Ishikawa (cell line): ENCODE results near the gene SOBP.

Source experiments
- CEBPB ChIP-seq: IDR thresholded peaks from 2 replicates; pipeline ENCODE4 v1.6.1; 2012
- CREB1 ChIP-seq: IDR thresholded peaks from 2 replicates; pipeline ENCODE4 v1.6.1; 2012; ENCODE audit warnings: low read depth
- EGR1 ChIP-seq: IDR thresholded peaks from 2 replicates; pipeline ENCODE4 v1.6.1; 2012
- EP300 ChIP-seq: IDR thresholded peaks from 2 replicates; pipeline ENCODE4 v1.6.1; 2012; ENCODE audit warnings: borderline replicate concordance
- NFIC ChIP-seq: IDR thresholded peaks from 2 replicates; pipeline ENCODE4 v1.6.1; 2012
- RAD21 ChIP-seq: IDR thresholded peaks from 2 replicates; pipeline ENCODE4 v1.6.1; 2012; ENCODE audit warnings: low read depth
- REST ChIP-seq: IDR thresholded peaks from 2 replicates; pipeline ENCODE4 v1.6.1; 2012; ENCODE audit warnings: low read depth, mild to moderate bottlenecking
- TAF1 ChIP-seq: IDR thresholded peaks from 2 replicates; pipeline ENCODE4 v1.6.1; 2012; ENCODE audit warnings: low read depth, mild to moderate bottlenecking
- TCF12 ChIP-seq: IDR thresholded peaks from 2 replicates; pipeline ENCODE4 v1.6.1; 2012; ENCODE audit warnings: low read depth
- TEAD4 ChIP-seq: IDR thresholded peaks from 2 replicates; pipeline ENCODE4 v1.6.1; 2012
- USF1 ChIP-seq: IDR thresholded peaks from 2 replicates; pipeline ENCODE4 v1.6.1; 2012
- ZBTB7A ChIP-seq: IDR thresholded peaks from 2 replicates; pipeline ENCODE4 v1.6.1; 2012; ENCODE audit warnings: low read depth

DNA sequence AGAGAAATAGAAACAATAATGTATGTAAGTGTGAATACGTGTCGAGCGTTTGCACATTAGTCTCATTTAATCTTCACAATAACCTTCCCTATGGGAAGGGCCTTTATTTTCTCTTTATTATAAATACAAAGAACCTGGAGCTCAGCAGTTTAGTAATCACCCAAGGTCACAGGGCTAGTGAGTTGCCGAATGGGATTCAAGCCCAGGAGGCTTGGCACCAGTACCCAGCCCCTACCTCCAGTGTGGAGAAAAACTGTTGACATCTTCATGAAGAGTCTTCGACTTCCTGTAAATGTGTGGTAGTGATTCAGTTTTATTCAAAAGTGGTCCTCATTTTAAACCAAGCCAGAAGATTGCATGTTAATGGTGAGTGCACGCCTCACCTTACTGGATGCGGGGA lies 171.4 kb downstream of the SOBP start:
- TF ChIP-seq TCF12: no peak
- TF ChIP-seq RAD21: no peak
- TF ChIP-seq ZBTB7A: no peak
- TF ChIP-seq NFIC: no peak
- no peak for TF ChIP-seq USF1
- TF ChIP-seq CEBPB: no peak
- TF ChIP-seq TAF1: no peak
- TF ChIP-seq EP300: no peak
- TF ChIP-seq TEAD4: no peak
- TF ChIP-seq REST: no peak
- no peak for TF ChIP-seq CREB1
- TF ChIP-seq EGR1: no peak
